ENCODE measurements around the gene AUTS2. TPM values are rescaled to one million over a fixed set of nuclear protein-coding genes. Genes with fewer than 3 reads are reported as not detected.

AUTS2 gene
- total and polyA plus RNA-seq, 10 donors: 6.1 to 54.8 (median 29.1) TPM

GRCh38 chr7:69693042-69693441 is 94.8 kb downstream of the AUTS2 start:
- H3K9me3 ChIP-seq: no peaks in the 10 kb centered on the region
- TF ChIP-seq POLR2AphosphoS5 (IDR thresholded peaks at IDR 0.05): no peak
- TF ChIP-seq POLR2A (IDR thresholded peaks at IDR 0.05): no peak
- TF ChIP-seq, protein P1, sequence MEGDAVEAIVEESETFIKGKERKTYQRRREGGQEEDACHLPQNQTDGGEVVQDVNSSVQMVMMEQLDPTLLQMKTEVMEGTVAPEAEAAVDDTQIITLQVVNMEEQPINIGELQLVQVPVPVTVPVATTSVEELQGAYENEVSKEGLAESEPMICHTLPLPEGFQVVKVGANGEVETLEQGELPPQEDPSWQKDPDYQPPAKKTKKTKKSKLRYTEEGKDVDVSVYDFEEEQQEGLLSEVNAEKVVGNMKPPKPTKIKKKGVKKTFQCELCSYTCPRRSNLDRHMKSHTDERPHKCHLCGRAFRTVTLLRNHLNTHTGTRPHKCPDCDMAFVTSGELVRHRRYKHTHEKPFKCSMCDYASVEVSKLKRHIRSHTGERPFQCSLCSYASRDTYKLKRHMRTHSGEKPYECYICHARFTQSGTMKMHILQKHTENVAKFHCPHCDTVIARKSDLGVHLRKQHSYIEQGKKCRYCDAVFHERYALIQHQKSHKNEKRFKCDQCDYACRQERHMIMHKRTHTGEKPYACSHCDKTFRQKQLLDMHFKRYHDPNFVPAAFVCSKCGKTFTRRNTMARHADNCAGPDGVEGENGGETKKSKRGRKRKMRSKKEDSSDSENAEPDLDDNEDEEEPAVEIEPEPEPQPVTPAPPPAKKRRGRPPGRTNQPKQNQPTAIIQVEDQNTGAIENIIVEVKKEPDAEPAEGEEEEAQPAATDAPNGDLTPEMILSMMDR (IDR thresholded peaks at IDR 0.05 in 8 of 11, conservative IDR thresholded peaks at IDR 0.05 in 3 of 11): no peak
- 59 to 72% (median 66%) methylated on average over 1 of the region's 1 CpG for WGBS, 5 donors
- H3K27me3 ChIP-seq (replicated peaks in 1 of 7): no peaks in the 10 kb centered on the region
- DNase-seq: no peak
- H3K4me3 ChIP-seq: no peak overlapping the region
- intact Hi-C loops (cut with DNase I; ENCODE audit: low total_unique reads): no loop called here
- H3K4me1 ChIP-seq: peaks cover 0 to 24% (median 14%) of the 10 kb centered on the region in 6 donors
- no peaks in the 10 kb centered on the region for H3K36me3 ChIP-seq
- H3K27ac ChIP-seq: no peak overlapping the region

DNA sequence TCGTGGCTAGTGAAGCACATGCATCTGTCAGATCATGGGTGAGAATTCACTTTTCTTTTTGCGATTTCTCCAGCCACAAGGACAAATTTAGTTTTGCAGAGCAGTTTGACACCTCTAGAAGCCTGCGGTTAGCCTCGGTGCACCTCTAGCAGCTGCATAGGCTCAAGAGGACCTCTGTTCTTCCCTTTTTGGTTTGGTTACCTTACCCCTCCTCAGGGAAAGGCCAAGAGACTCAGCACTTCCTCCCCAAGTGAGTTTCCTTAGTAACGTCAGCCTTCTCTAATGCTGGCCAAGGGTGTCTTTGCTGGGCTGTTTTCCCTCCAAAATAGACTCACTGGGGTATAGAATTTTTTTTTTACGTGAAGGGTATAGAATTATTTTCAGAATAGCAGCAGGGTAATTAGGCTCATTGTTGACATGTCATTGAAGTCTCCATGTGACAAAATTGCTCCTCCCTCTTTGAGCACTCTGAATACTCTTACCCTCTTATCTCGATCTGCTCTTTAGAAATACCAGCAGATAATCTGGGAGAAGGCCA is 97.8 kb downstream of the AUTS2 start:
- TF ChIP-seq POLR2AphosphoS5 (IDR thresholded peaks at IDR 0.05) (no peak), POLR2A (IDR thresholded peaks at IDR 0.05) (no peak)
- TF ChIP-seq, protein P1 (IDR thresholded peaks at IDR 0.05 in 8 of 11, conservative IDR thresholded peaks at IDR 0.05 in 3 of 11): no peak
- no peak for DNase-seq

DNA sequence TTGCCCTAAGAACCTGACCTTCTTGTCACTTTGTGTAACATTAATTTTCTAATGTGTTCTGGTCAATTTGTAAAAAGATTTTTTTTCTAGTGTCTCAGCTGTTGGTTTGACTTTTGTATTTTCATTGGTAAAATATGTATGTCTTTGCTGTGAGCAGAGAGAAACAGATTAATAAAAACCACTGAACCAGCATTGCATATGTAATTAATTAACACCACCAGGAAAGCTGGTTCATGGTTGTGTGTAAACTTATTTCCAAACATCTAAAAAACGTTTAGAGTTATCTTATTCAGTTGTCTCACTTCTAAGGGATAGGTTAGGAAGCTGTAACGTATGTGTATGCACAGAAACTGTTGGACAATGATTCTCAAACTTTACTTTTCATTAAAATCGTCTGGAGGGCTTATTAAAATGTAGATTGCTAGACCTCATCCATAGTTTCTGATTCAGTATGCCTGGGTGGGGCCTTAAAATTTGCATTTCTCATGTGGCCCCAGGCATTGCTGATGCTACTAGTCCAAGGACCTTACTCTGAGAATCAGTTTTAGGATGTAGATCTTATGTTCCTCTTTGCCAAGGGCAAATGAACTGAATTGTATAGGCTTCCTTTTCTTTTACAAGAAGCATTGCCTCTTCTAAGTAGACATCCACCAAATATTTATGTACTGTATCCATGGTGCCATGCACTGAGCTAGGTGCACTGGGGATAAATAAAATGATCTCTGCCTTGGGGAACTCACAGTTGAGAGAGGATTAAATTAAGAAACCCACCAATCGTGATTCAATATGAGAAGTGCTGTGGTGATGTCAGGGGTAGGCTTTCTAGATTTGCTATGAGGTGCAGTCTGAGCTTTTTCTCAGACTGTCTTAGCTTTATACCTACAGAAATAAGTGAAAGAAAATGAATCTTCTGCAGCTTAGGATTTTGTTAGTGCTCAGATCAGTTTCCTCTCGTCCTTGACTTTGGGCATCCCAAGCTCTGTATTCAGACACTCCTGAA is 98.7 kb downstream of the AUTS2 start:
- TF ChIP-seq, protein P1 (IDR thresholded peaks at IDR 0.05 in 8 of 11, conservative IDR thresholded peaks at IDR 0.05 in 3 of 11): no peak
- no peak for TF ChIP-seq POLR2A (IDR thresholded peaks at IDR 0.05)
- no peak for TF ChIP-seq POLR2AphosphoS5 (IDR thresholded peaks at IDR 0.05)
- Histone ChIP-seq H3K9me3 (no peaks in the 10 kb centered on the region), H3K4me1 (peaks cover 0 to 24% (median 14%) of the 10 kb centered on the region in 6 donors), H3K4me3 (no peak overlapping the region), H3K27me3 (replicated peaks in 1 of 7) (no peaks in the 10 kb centered on the region), H3K36me3 (no peaks in the 10 kb centered on the region), H3K27ac (no peak overlapping the region)
- 63 to 74% (median 71%) methylated on average over 5 of the region's 5 CpGs for WGBS, 5 donors
- intact Hi-C loops (cut with DNase I; ENCODE audit: low total_unique reads): no loop called here
- no peak for DNase-seq

More for the DNA sequence above, 97.8 kb downstream of the AUTS2 start:
- H3K4me1 ChIP-seq: peaks cover 0 to 24% (median 14%) of the 10 kb centered on the region in 6 donors
- H3K27ac ChIP-seq: no peak overlapping the region
- H3K9me3 ChIP-seq: no peaks in the 10 kb centered on the region
- intact Hi-C loops (cut with DNase I; ENCODE audit: low total_unique reads): no loop called here
- H3K36me3 ChIP-seq: no peaks in the 10 kb centered on the region
- no peaks in the 10 kb centered on the region for H3K27me3 ChIP-seq (replicated peaks in 1 of 7)
- H3K4me3 ChIP-seq: no peak overlapping the region
- WGBS, 5 donors: 23 to 34% (median 28%) methylated on average over 7 of the region's 7 CpGs

Measured in spleen (tissue), 11 donors.